Tongue (tissue), 2 donors: ENCODE results near the gene RABGAP1L. TPM values are rescaled to one million over a fixed set of nuclear protein-coding genes. Genes with fewer than 3 reads are reported as not detected.
"Not testable (repeated sequence)": the region's sequence is repeated elsewhere in the genome, so short reads cannot be mapped to it uniquely, and the experiment has no call there.

Experiments
- DNase-seq: peaks from one replicate; pipeline ENCODE4 v3.0.0-alpha.2; 2015
- total RNA-seq: library from RNA; depleted of rRNA; stranded (reverse); fragments of >200 nt; gene quantifications from one replicate; pipeline ENCODE4 v1.2.3, GENCODE V29; 2014

The RABGAP1L gene
- total RNA-seq, 1 donor from 2014 or later: 86.6 TPM

- no peak for DNase-seq
These were observed 424.8 kb downstream of the RABGAP1L start for GRCh38 chr1:174584071-174584470.

- not testable (repeated sequence) for DNase-seq
These were observed 429.3 kb downstream of the RABGAP1L start for GRCh38 chr1:174588618-174589017.

GRCh38 chr1:174605198-174605597, 445.9 kb downstream of the RABGAP1L start:
- no peak for DNase-seq

DNA sequence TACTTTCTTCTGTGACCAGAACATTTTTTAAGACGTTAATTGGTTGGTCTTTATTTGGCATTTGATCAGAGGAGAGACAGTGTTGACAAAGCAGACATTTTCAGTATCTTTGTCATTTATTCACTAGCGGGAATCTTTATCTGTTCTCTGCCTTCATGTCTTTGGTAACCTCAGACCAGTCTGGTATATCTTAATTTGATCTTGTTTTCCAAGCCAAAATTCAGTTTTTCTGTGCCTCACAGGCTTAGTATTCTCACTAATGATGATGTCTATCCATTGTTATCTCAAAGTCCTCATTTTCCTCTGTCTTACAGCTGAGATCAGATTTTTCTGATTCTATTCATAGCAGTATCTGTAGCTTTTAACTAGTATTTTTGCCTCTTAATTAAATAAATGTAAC, 447.2 kb downstream of the RABGAP1L start:
- DNase-seq: no peak

DNA sequence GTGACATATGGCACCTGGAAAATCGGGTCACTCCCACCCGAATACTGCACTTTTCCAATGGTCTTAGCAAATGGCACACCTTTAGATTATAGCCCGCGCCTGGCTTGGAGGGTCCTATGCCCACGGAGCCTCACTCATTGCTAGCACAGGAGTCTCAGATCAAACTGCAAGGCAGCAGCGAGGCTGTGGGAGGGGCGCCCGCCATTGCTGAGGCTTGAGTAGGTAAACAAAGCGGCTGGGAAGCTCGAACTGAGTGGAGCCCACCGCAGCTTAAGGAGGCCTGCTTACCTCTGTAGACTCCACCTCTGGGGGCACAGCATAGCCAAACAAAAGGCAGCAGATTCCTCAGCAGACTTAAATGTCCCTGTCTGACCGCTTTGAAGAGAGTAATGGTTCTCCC, 458.6 kb downstream of the RABGAP1L start:
- not testable (repeated sequence) for DNase-seq

DNA sequence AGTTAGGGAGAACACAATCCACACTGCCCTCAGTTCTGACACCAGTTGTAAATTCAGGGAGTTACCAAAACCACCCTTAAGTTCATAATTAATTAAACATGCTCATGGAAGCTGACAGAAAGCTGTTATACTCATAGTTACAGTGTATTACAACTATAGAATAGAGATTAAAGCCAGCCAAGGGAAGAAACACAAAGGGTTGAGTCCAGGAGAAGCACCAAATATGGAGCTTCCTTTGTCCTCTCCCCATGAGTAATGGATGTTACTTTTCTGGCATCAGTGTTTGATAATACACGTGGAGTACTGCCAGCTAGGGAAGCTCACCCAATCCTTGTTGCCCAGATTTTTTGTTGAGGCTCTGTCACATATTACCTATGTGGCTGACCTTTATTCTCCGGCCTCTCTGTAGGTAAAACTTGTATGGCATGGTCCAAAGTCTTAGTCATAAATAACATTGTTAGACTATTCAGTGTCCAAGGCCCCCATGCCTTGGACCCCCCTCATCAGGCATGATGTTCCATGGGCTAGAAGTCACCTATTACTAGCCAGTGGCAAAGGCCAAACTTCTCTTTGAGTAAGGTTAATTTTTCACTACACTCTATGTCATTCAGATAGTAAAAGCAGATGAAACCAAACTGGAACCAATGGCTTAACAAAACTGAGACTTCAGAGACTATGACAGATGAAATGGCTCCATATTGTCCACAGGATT, 464.2 kb downstream of the RABGAP1L start:
- DNase-seq: no peak

- no peak for DNase-seq
These were observed 467.0 kb downstream of the RABGAP1L start for GRCh38 chr1:174626031-174627025.

DNA sequence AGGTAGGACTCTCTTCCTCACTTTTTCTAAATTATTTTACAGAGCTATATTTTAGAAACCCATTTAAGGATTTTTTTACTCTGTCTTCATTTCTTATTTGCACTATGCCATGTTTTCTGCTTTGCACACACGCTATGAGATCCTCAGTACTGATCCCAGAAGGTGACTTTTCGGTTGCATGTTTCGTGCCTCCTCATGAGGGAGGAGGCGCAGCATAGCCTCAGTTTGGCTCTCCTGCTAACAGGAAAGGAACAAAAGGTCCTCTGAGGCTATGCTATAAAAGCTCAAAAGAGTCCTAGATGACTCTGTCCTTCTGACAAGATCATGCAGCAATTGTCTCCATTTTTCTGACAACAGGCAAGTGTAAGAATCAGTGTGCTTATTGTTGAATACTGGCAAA, 478.2 kb downstream of the RABGAP1L start:
- DNase-seq: no peak

- no peak for DNase-seq
These were observed 480.1 kb downstream of the RABGAP1L start for GRCh38 chr1:174639461-174639860.

- no peak for DNase-seq
These were observed 481.5 kb downstream of the RABGAP1L start for GRCh38 chr1:174640783-174641182.

GRCh38 chr1:174642393-174642792, 483.1 kb downstream of the RABGAP1L start:
- no peak for DNase-seq

- no peak for DNase-seq
These were observed 483.9 kb downstream of the RABGAP1L start for GRCh38 chr1:174643206-174643605.

- not testable (repeated sequence) for DNase-seq
These were observed 490.3 kb downstream of the RABGAP1L start for GRCh38 chr1:174649572-174649971.

GRCh38 chr1:174652569-174653280, 493.4 kb downstream of the RABGAP1L start:
- no peak for DNase-seq

GRCh38 chr1:174654560-174654959, 495.2 kb downstream of the RABGAP1L start:
- no peak for DNase-seq

DNA sequence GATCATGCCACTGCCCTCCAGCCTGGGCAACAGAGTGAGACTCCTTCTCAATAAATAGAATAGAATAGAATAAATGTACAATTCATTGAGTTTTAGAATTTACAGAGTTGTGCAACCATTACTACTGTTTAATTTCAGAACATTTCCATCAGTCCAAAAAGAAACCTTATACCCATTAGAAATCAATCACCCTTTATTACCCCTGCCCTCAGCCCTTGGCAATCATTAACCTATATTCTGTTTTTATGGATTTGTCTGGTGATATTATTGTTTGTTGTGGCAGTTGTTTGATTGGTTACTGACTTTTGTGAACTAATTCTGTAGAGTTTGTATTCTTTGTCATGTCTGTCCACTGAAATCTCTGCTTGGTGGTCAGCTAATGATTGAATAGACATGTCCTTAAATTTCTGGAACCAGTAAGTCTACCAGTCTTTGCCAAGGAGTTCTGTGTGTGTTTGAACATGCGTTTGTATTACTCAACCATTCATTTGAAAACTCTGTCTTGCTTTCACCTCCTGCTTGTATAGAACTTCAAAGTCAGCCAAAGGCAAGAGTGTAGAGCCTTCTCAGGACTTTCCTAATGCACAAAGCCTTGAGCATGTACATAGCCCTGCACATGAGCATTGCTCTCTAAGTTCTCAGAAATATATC, 497.2 kb downstream of the RABGAP1L start:
- DNase-seq: no peak

DNA sequence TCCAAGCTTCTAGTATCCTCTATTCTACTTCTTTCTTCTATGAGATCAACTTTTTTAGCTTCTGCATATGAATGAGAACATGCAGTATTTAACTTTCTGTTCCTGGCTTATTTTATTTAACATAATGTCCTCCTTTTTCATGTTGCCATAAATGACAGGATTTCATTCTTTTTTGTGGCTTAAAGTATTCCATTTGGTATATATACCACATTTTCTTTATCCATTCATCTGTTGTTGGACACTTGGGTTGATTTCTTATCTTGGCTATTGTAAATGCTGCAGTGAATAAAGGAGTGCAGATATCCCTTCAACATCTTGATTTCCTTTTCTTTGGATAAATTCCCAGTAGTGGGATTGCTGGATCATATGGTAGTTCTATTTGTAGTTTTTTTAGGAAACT, 498.1 kb downstream of the RABGAP1L start:
- no peak for DNase-seq

DNA sequence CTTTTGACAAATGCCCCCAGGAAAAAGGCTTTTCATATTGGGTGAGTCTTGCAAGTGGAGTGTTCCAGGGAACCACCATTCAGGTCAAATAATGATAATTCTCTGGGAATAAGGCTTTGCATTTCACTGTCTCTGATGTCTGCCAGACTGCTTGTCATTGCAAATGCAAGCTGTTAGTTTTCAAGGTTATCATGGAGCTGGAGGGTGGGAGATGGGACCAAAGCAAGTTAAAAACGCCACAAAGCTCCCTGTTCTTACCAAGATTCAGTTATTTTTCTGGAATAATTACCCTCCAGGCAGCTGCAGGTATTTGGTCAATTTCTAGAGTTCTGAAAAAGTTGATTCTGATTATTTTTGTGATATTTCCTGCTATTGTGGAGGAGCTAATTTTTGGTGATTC, 498.6 kb downstream of the RABGAP1L start:
- no peak for DNase-seq

- DNase-seq: no peak
These were observed 500.5 kb downstream of the RABGAP1L start for GRCh38 chr1:174659823-174660222.

- no peak for DNase-seq
These were observed 501.2 kb downstream of the RABGAP1L start for GRCh38 chr1:174660476-174660875.

GRCh38 chr1:174663358-174663757, 504.0 kb downstream of the RABGAP1L start:
- DNase-seq: no peak

DNA sequence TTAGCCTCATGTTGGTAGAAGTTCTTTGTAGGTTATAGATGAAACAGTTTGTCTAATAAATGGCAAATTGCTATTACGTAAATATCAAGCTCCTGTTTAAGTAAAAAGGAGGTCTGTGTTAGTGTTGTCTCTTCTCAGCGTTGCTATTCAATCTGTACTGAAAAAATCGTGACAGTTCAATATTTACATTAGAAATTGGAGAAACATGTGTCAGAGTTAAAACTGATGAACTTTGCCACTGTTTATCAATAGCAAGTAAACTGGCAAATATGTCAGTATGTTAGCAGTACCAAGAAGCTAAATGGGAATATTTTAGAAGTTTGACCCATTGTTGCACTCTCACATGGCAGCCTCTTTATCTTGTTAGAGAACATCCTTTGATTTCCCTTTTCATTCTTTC, 506.9 kb downstream of the RABGAP1L start:
- DNase-seq: no peak
